Eye (tissue), 1 donor: ENCODE results near the gene RAD18.
A peak's percentile ranks its signal among the peaks of the same experiment; 100 is the strongest.

Experiments used
- DNase-seq: peaks from one replicate; pipeline ENCODE4 v3.0.0-alpha.2; 2015

Gene RAD18

DNA sequence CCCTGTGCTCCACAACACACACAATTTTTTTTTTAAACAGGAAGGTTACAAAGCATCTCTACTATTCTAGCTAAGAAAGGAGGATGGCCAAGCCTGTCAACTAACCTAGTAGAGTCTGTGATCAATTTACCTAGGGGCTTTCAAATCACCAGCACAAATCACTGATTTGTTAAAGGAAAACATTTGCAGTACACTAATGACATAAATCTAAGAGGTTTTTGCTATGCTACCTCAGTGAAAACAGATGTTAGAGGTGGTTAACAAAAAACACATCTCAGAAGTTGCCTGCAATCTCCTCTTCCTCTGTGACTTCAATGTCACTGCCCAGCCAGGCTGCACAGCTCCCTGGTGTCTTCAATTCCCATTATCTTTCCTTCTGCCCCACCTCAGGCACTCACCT is 72.0 kb downstream of the RAD18 start:
- no peak for DNase-seq

- DNase-seq = no peak
Observed at GRCh38 chr3:8888301-8888915, 74.9 kb downstream of the RAD18 start.

- no peak for DNase-seq
Observed at GRCh38 chr3:8887435-8888300, 75.6 kb downstream of the RAD18 start.

GRCh38 chr3:8886546-8886945 is 76.7 kb downstream of the RAD18 start:
- no peak for DNase-seq

DNA sequence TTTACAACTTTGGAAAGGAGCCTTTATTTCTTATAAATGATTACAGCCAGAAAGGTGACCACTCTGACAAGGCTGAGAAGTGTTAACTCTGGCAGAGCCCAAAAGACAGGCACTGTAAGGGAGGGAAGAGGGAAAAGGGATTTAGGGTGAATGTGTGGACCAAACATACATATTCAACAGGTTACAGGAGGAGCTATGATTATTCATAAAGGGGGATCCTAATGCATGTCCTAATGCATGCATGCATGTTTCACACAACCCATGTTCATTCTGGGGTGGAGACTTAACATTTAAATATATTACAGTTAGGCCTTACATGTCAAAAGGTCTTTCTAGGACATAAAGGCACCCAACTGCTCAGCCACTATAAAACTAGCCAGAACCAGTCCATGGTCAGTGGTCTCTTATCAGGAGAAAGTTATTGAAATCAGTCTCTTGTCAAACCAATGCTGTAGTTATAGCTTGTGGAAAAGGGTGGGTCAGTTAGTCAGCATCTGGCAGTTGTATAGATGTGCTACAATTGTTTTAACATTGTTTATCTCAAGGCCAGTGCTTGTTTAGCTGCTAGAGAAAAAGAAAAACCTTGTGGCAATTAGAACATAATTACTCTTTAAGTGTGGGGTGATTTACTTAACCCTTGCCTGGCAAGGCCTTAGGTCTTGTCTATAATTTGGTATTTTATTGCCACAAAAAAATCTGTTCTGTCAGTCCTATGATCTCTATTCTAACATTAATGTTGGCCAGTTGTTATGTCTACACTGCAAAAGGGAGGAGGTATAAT is 77.5 kb downstream of the RAD18 start:
- no peak for DNase-seq

DNA sequence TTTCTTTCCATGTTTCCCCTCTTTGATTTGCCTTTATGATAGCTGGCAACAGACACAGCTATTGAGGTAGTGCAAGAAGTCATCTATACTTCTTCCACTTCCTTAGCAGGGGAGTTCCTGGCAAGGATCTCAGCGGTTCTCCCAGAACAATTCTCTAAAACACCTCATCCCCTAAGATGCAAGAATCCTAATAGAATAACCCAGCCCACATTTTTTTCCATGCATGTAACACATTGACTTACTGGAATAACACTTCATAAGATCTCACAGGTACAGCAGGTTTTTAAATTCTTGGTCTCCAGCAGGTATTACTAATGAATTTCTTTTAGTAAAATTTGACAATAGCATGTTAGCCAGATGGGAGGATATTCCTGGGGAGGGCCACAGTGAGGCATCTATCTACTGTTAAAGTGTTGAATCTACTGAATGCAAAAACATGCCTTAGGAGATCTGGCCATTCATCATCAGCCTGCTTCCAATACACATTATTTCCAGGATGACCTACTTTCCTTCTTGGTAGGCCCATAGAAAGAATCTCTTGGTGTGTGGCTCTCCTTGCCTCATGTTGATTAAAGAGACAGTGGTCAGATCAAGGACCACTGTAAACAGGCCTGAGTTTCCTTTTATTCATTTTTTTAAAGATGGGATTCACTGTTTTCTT is 78.5 kb downstream of the RAD18 start:
- no peak for DNase-seq

GRCh38 chr3:8882642-8883041 is 80.6 kb downstream of the RAD18 start:
- no peak for DNase-seq

- DNase-seq = no peak
Observed at GRCh38 chr3:8882171-8882593, 81.1 kb downstream of the RAD18 start.

- no peak for DNase-seq
Observed at GRCh38 chr3:8879347-8879944, 83.8 kb downstream of the RAD18 start.

DNA sequence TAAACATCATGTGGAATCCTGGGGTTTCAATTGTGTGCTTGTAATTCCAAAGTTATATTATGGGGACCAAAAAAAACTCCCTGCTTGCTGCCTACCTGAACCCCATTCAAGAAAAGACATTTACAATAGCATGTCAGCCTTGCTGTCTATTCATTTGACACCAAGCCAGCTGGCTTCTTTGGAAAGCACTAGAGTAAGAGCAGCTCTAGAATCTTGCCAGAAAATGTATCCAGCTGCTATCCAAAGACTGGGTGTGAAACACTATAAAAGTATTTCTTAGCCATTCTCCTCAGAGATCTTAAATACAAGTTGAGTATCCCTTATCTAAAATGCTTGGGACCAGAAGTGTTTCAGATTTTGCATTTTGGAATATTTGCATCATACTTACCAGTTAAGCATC is 87.4 kb downstream of the RAD18 start:
- no peak for DNase-seq

DNA sequence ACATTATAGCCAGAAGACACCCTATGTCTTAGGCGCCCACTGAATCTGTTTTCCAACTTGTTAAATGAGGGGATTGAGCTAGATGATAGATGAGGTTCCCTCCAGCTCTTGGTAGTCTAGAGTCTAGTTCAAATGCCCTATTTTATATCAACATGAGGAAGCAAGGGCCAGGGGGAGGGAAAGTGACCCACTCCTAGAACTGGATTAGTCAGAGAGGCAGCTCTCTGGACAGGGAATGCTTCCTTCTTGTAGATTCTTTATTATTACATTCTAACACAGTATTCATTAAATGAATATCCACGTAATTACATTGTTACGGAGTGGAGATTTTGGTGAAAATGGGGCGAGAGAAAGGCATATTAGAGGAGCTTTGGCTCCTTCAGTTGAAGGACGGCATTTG is 89.5 kb downstream of the RAD18 start:
- DNase-seq = no peak

- no peak for DNase-seq
Observed at GRCh38 chr3:8872261-8872660, 91.0 kb downstream of the RAD18 start.

DNA sequence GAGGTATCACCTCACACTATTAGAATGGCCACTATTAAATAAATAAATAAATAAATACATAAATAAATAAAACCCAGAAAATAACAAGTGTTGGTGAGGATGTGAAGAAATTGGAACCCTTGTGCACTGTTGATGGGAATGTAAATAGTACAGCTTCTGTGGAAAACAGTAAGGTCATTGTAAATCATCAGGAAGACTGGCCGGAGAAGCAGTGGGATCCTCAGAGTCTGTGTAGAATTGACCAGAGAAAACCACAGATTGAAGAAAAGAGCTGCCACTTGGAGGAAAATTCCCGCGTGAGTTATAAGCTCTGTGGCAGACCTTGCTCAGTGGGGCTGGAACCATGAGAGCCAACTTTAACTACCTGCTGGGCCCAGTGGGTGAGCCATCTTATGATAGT is 92.0 kb downstream of the RAD18 start:
- DNase-seq = no peak

DNA sequence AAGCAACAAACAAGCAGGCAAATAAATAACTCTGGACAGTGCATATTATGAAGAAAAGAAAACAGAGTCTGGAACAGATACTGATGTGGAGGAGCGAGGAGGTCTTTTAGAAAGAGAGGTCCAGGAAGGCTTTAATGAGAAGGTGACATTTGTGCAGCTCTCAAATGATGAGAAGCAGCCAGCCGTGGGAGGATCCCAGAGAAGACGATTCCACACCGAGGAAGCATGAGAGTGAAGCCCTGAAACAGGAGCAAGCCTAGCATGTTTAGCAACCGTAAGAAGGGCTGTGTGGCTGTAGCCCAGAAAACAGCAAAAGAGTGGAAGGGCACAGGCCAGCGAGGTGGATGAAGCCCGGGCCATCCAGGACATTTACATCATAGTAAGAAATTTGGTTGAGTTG is 93.1 kb downstream of the RAD18 start:
- no peak for DNase-seq

DNA sequence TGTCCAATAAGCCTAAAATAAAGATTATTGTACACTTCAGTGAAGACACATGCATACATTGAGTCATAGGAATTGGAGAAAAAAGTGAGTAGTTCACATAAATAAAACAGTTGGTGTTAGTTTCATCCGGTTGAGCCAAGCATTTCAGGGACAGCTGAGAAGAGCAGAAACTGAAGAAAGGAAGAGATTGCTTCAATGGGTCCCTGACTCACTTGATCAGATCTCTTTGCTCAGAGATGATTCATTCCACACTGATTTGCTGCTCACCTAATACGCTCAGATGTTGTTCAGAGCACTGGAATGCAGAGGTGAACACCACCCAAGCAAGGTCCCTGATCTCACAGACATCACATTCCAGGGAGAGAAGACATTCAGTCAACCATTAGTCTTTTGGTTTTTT is 93.7 kb downstream of the RAD18 start:
- peak; percentile 9 for DNase-seq

- no peak for DNase-seq
Observed at GRCh38 chr3:8868996-8869395, 94.3 kb downstream of the RAD18 start.

- no peak for DNase-seq
Observed at GRCh38 chr3:8867646-8868045, 95.6 kb downstream of the RAD18 start.

DNA sequence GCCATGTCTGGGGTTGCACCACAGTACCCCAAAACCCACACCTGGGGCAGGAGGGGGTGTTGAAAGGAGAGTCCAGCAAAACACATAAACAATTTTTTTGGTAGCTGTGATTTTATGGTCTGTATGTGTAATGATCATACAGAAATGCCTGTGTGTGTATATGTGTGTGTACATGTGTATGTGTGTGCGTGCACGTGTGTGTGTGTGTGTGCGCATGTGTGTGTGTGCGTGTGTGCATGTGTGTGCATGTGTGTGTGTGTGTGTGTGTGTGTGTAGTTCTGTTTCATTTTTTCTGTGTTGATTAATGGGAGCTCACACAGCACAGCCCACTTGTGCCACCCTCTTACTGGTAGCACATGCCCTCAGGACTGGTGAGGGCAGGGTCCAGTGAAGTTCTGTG is 97.6 kb downstream of the RAD18 start:
- no peak for DNase-seq

DNA sequence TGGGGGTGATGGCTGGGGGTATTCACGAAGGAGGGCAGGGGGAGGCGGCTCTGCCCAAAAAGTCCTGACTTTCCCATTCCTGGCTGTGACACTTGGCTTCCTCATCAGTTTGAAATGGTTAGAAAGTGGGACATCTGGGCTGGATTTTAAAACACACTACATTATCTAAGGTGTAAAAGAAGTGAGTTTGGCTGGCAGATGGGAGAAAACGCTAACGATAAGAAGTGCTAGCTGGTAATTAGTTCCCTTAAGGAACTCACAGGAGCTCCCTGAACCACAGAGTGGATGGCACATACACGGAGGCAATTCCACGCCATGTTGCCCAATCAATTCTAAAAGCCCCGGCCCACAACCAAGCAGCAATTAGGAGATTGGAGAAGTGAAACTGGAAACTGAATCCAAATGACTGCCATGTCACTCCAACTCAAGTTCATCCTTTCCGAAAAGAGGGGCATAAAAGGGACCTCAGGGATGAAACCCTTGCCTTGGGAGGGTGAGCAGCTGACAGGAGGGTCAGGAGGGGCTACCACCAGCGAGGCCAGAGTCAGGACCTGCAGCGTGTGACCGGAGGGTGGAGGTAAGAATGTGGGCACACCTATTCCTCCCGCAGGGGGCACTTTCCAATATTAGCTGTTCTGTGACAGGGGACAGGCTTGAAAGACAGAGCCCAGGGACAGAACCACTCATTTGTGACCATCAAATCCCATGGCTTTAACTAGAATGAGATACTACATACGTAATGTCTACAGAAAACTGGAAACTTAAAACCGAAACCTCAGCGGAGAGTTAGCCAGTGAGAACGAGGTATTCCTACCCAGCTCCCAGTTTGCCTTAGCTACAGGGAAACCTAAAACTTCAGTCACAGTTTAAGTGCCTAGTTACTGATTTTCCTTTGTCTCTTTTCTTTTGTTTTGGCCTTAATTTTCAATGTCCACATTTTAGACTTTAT is 98.6 kb downstream of the RAD18 start:
- DNase-seq = no peak

DNA sequence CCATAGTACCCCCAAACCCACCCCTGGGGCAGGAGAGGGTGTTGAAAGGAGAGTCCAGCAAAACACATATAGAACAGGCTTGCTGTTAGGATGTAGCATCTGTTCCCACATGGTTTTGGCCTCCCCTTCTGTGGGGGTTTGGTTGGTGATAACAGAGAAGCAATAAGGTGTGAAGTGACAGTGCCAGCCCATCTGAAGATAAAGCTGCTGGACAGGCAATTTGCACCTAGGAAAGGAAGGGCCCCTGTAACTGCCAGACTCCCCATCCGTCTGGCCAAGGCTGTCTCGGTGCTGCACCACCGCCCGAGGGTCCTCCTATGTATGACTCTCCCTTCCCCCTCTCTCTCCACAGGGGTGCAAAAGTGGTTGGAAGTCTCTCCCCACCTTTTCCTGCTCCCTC is 99.4 kb downstream of the RAD18 start:
- no peak for DNase-seq

GRCh38 chr3:8857720-8858367 is 105.4 kb downstream of the RAD18 start:
- DNase-seq = no peak
